GM06990 (cell line): ENCODE data around the gene MCCC2.
"Not testable (repeated sequence)": the region's sequence is repeated elsewhere in the genome, so short reads cannot be mapped to it uniquely, and the experiment has no call there.

ENCODE experiments used
- DNase-seq: peaks from one replicate; pipeline ENCODE4 v3.0.0-alpha.2; 2011; ENCODE audit not compliant: insufficient read length; ENCODE audit errors: extremely low read depth
- H3K27me3 ChIP-seq: replicated peaks from 2 replicates; pipeline ENCODE4 v1.6.0; 2011; ENCODE audit warnings: low read length; ENCODE audit not compliant: control insufficient read depth, insufficient read depth
- H3K36me3 ChIP-seq: 2 replicates; pipeline ENCODE4 v1.5.1; 2011; ENCODE audit warnings: low read length; ENCODE audit not compliant: control insufficient read depth, insufficient read depth
- H3K4me3 ChIP-seq: replicated peaks from 2 replicates; pipeline ENCODE4 v1.5.1; 2011; ENCODE audit warnings: low read depth, mild to moderate bottlenecking, control low read depth, low read length
- CTCF ChIP-seq: IDR thresholded peaks from 2 replicates; pipeline ENCODE4 v1.5.1; 2011; ENCODE audit warnings: low read length, control low read depth, mild to moderate bottlenecking, inconsistent platforms; ENCODE audit not compliant: insufficient read depth, poor library complexity, severe bottlenecking

MCCC2 gene

GRCh38 chr5:71596169-71596568 lies 9.0 kb downstream of the MCCC2 start:
- H3K36me3 ChIP-seq: peaks cover 11% of the 10 kb centered on the region
- no peak for DNase-seq
- no peak for TF ChIP-seq CTCF
- H3K27me3 ChIP-seq: no peaks in the 10 kb centered on the region
- H3K4me3 ChIP-seq: no peak overlapping the region

- H3K36me3 ChIP-seq: peaks cover 11% of the 10 kb centered on the region
- no peak for TF ChIP-seq CTCF
Observed at GRCh38 chr5:71597001-71597400, 9.9 kb downstream of the MCCC2 start.

GRCh38 chr5:71600783-71601182 lies 13.6 kb downstream of the MCCC2 start:
- DNase-seq: no peak
- peaks cover 14% of the 10 kb centered on the region for H3K36me3 ChIP-seq
- TF ChIP-seq CTCF: no peak
- H3K27me3 ChIP-seq: no peaks in the 10 kb centered on the region
- no peak overlapping the region for H3K4me3 ChIP-seq

More at GRCh38 chr5:71597001-71597400, 9.9 kb downstream of the MCCC2 start:
- no peak for DNase-seq
- H3K4me3 ChIP-seq: no peak overlapping the region
- no peaks in the 10 kb centered on the region for H3K27me3 ChIP-seq

- Histone ChIP-seq H3K4me3 (no peak overlapping the region), H3K27me3 (no peaks in the 10 kb centered on the region), H3K36me3 (peaks cover 13% of the 10 kb centered on the region)
- peak; percentile 78 for TF ChIP-seq CTCF
- DNase-seq: no peak
Observed at GRCh38 chr5:71601222-71602026, 14.3 kb downstream of the MCCC2 start.

GRCh38 chr5:71609916-71610315 lies 22.8 kb downstream of the MCCC2 start:
- H3K4me3 ChIP-seq, DNase-seq, H3K27me3 ChIP-seq, H3K36me3 ChIP-seq: not testable (repeated sequence)

- Histone ChIP-seq H3K27me3 (no peaks in the 10 kb centered on the region), H3K36me3 (peaks cover 10% of the 10 kb centered on the region), H3K4me3 (no peak overlapping the region)
- no peak for TF ChIP-seq CTCF
- DNase-seq: no peak
Observed at GRCh38 chr5:71615809-71616208, 28.7 kb downstream of the MCCC2 start.
